GM23248 (cell line): ENCODE measurements around the gene GYS1.

ENCODE experiments used
- EZH2 ChIP-seq: fragments of 200-600 bp; sonication (generic); IDR thresholded peaks from 2 replicates; pipeline ENCODE4 v1.6.1; 2018; ENCODE audit warnings: antibody characterized with exemption, mild to moderate bottlenecking; ENCODE audit not compliant: insufficient read depth, poor library complexity, severe bottlenecking
- EZH2phosphoT487 ChIP-seq: fragments of 200-600 bp; sonication (generic); IDR thresholded peaks from 2 replicates; pipeline ENCODE4 v1.6.1; 2018; ENCODE audit warnings: antibody characterized with exemption, moderate library complexity, mild to moderate bottlenecking, low read depth; ENCODE audit not compliant: insufficient read depth

GRCh38 chr19:49017041-49017665, 24.0 kb upstream of the GYS1 start, which contains the start of gene LHB:
- no peak for TF ChIP-seq EZH2
- TF ChIP-seq EZH2phosphoT487, result no peak
